NOMO-1 treated with dmso at 0.1 percent for 144 hours (cell line): ENCODE measurements around the gene N4BP2.
A peak's percentile ranks its signal among the peaks of the same experiment; 100 is the strongest.

Experiments used
- DNase-seq: peaks from one replicate; lab custom pipeline; 2025; ENCODE audit not compliant: unreplicated experiment; lab: John Stamatoyannopoulos, UW

The N4BP2 gene

DNA sequence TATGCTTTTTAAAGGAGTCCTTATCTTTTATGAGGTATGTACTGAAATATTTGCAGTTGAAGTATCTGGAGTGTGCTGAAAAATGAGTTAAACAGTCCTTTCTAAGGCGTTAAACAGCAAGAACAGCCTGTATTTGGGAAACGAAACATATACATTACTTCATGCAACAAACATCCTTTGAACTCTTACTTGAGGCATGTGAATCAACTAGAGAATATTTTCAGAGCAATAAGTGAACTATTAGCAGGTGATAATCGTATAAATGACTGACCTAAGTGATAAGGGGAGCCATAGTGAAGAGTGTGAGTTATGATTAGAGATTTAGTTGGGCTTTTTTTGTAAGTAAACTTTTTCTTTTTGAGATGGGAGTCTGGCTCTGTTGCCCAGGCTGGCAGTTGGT, 94.3 kb downstream of the N4BP2 start:
- DNase-seq: no peak

DNA sequence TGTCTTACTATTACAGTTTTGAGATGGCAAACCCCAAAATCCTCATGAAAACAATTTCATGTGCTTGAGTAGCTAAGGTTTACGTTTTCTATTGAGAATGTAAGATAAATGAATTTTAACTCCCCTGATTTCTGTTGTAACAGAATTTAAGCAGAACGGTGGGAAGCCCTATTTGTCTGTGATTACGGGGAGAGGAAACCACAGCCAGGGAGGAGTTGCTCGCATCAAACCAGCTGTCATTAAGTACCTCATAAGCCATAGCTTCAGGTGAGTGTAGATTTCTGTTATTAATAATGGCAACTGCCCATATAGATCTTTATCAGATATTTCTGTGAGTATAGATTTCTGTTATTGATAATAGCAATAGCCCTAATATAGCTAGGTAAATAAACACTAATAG, 96.0 kb downstream of the N4BP2 start:
- no peak for DNase-seq

DNA sequence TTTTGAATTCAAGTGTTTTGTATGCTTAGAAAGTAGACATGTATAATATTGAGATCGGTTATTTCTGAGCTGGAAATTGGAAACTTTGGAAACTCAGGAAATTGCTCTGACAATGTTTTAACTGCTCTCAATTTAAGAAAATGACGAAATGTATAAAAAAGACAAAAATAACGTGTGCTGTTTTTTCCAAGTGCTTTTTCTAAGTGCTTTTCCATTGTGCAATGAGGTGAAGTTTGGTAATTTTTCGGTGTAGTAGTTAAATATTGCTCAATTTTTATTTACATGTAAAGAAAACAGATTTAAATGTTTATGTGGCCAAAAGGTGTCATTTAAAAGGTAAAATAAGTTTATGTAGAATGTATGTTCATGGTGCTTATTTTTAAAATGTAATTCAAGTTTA, 100.8 kb downstream of the N4BP2 start:
- DNase-seq: peak; percentile 2

DNA sequence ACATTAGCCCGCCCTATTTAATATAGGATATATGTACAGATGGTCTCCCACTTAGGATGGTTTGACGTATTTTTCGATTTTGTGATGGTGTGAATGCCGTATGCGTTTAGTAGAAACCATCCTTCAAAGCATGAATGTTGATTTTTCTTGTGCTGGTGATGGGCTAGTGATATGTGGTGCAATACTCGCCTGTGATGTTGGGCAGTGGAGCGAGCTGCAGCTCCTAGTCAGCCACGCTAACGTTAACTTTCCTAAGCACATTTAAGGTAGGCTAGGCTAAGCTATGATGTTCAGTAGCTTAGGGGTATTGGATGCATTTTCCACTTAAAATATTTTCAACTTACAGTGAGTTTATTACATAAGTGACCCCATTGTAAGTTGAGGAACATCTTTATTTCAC, 103.6 kb downstream of the N4BP2 start:
- no peak for DNase-seq

DNA sequence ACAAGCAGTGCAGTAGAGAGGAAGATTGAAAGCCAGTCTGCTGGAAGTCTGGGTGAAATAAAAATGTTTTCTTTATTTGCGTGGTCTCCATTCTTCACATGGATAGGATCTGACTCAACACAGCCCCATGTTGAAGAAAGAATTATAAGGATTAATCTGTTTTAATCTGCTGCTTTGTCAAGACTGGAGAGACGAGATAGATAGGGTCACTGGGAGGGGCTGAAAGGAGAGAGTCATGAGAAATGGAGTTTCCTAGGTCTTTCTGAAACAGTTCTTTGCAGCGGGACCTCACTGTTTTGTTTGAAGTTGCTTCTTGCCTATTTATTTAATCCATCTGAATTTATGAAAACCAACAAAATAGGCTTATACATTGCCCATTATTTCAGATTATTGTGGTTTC, 107.8 kb downstream of the N4BP2 start:
- no peak for DNase-seq

DNA sequence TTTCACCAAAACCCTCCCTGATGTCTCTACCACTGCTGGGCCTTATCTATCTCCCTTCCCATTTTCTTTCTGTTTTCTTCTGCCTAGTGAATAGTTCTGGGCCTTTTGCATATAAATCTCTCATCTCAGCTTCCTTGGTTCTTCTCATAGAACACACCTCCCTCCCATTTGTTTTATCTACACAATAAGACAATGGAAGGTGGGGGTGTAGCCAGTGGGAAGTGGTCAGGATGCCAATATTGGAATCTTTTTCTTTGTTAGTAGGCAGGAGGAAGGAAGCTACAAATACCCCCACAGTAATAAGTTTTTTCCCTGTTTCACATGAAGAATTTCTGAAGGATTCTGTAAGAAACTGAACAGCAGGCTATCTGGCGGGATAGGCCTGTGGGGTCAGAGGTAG, 109.3 kb downstream of the N4BP2 start:
- no peak for DNase-seq

DNA sequence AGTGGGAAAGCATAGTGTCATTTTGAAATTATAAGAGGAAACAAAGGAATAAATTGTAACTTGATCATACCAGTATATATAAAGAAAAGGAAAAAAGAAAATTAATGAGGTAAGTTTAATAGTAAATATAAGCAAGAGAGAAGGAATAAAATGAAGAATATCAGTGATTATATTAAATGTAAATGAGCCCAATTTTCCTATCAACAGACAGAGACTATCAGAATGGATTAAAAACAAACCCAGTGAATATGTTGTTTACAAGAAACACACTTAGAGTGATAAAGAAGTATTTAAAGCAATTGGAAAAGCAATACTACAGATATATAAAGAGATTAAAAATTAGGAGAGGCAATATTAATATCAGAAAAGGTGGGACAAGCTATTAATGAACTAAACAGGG, 111.4 kb downstream of the N4BP2 start:
- DNase-seq: no peak

DNA sequence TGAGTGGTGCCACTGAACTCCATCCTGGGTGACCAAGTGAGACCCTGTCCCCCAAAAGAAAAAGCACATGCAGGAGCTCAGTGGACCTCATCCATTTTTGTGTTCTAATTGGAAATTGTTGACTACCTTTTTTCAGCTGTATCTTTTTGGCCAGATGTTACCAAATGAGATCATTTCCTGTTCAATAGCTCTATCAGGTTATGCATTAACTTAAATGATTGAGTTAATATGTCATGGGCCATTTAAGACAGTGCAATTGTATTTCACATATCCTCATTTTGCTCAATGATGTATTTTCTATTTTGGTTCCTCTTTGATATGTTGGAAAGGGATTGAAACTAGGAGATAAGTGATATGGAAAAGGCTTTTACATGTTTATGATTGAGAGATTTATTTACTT, 113.9 kb downstream of the N4BP2 start:
- DNase-seq: no peak

DNA sequence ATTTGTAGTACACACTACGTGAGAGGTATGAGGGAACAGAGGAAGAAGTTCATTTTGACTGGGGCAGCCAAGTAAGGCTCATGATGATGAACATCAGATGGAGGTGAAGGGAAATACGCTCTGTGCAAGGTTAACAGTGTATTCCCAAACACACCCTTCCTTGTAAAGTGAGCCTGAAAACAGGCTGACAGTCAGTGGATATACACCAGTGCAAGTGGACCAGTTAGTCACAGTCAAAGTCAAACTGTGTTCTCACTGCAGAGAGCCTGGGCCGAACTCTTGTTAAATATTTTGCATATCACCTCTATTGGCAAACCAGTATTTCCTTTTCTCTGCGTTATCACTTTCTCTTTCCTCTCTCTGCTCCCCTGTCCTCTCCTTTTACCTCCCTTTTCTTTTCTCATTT, 116.8 kb downstream of the N4BP2 start:
- DNase-seq: no peak

DNA sequence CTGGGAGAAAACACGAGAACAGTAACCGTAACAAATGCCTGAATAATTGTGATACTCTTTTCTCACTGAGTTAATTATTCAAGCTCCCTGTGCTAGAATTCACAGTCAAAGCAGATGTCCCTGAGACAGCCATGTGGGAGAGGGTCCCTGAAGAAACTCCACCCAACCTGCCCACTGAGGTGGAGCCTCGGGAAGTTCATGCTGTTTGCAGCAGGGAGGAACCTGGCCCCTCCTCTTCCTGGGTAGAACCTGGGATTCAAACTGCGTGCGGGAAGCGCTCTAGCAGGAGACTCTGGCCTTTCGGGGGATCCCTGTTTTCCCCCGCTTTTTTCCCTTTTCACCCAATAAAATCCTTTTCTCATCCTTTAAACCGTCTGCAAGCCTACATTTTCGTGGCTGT, 120.0 kb downstream of the N4BP2 start:
- DNase-seq: no peak

DNA sequence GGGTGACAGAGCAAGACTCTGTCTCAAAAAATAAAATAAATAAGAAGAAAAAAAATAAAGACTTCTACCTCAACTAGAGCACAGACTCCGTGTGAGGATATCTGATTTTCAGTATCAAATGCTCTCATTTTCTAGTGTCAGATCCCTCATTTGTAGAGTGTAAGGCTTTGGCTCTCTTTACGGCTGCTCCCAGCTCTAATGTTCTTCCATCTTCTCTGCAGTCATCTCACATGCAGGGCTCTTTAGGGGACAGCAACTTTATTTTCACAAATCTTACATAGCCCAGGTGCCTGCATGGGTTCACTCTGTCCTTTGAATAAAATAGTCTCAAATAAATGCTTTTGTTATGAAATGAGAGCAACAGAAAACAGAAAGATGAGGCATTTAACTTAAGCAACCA, 120.9 kb downstream of the N4BP2 start:
- DNase-seq: no peak

DNA sequence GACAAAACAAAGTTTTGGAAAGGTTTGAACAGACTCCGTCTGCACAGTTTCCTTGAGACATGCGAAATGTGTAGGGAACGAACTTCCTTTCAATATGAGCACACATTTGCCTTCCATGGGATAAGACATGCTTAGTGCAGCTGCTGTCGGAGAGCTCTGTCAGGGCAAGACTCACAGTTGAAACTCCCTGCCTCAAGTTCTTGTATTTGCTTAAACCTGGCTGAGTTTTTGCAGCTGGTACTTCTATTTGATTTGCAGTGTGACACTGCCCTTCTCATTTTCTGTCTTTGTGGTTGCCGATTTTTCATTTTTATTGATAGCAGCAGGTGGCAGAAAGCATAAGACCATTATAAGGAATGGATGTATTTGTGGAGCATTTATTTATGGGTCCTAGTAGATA, 122.0 kb downstream of the N4BP2 start:
- no peak for DNase-seq

DNA sequence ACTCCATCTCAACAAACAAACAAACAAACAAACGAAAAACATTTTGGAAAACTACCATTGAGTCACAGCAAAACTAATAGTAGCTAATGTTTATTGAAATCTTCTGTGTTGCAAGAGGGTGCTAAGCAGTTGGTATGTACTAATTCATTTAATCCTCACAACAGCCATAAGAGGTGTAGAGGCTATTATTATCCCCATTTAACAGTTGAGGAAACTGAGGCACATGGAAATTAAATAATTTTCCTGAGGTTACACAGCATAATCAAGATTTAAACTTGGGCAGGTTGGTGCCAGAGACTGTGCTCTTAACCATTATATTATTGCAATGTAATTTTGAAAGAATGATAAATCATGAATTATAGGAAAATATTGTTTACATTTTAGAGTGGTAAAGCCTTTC, 122.7 kb downstream of the N4BP2 start:
- DNase-seq: no peak

DNA sequence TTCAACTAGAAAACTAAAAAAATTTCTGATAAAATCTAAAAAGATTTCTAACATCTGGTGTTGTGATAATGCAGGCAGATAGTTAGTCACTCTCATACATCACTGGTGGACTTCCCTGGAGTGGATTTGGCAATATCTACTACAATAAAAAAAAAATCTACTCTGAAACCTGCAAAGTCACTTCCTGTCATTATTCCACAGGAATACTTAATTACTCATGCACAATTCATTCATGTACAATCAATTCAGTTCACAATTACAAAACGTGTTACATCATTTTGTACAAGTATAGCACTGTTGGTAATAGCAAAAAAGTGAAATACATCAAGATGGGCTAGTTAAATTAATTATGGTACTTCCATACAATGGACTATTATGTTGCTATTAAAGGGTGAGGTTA, 123.7 kb downstream of the N4BP2 start:
- peak; percentile 35 for DNase-seq

DNA sequence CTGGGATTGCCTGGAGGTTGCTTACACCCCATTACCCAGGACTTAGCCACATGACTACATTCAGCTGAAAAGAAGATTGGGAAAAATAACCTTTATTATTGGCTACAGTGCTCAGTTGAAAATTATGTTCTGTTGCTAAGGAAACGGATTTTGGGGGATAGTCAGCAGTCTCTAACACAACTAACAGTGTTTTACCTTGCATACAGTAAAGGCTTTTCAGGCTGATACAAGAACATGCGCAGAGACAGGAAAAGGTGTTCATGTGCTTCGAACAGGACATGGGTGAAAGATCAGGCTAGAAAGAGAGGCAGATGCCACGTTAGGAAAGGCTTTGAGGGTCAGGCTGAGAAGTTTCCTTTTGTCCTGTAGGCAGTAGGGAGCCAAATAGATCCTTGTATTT, 125.4 kb downstream of the N4BP2 start:
- no peak for DNase-seq

DNA sequence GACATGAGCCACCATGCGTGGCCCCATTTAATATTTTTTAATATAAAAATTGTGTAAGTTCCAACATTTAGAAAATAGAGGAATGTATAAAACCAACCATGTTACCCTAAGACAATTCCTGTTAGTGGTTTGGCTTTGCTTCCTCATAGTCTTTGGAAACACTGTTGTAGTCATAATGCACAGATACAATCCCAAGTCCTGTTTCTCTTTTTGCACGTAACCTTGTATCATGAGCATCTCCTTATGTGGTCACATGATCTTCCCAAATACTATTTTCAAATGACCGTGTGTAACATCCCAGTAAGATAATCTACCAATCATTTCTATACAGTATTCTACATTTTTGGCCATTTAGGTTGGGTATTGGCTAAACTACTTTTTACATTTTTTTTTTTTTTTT, 126.3 kb downstream of the N4BP2 start:
- DNase-seq: no peak

DNA sequence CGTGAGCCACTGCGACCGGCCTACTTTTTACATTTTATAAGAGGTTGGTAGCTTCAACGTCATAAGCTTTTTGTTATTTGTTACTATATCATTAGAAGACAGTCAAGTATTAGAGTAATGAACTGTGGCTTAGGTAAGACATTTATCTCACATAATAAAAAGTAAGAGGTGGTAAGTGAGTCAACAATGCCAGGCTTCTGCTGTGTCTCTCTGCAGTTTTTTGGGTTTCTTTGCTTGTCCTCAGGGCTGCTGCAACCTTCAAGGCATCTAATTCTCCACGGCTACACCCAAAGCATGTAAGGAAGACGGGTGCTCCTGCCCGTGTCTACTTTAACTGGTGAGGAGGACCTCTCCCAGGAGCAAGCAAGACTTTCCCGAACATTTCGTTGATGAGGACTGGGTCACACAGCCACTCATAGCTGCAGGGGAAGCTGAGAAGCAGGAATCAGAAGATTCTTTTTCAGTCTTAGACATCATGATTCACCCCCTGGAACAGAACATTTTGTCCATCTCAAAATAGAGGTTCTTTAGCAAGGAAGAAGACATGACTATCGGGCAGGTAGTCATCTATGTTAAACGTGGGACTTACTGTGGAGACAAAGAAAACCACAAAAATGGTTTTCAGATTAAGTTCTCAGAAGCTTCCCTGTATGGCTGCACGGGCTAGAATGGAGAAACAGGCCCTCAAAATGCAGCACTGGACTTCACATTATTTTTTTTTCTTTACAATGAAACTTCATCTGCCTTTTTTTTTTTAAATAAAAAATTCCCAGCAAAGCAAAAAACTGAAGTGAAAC, 127.2 kb downstream of the N4BP2 start:
- DNase-seq: no peak

DNA sequence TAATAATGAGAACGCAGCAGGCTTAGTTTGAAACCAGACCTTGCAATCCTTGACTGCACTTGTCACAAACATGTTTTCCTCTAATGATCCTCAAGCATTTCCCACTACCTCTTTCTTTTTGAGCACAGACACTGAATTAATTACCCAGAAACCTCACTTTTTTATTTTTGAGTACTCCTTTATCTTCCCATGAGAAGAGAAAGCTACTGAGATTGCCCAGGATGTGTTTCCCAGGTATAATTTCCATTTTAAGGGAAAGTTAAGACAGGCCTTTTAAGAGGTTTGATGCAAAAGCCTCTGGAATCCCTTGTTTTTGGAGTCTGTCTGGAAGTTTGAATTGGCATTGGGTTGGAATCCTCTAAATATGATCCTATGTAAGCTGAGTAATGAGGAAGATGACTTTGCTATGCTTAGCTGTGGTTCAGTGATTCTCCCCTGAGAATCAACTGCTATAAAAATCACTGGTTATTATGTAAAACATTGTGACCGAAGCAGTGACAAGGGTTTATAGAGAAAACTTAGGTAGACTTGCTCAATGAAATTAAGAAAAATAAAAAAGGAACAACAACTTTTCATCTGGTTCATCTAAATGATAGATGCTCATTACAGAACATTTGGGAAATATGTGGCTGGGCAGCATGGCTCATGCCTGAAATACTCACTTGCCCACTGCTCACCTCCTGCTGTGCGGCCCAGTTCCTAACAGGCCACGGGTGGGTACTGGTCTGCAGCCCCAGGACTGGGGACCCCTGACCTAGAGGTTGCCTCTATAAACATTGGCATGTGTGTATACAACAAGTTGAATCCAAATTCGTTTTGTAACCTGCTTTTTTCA, 129.4 kb downstream of the N4BP2 start:
- DNase-seq: peak; percentile 42

DNA sequence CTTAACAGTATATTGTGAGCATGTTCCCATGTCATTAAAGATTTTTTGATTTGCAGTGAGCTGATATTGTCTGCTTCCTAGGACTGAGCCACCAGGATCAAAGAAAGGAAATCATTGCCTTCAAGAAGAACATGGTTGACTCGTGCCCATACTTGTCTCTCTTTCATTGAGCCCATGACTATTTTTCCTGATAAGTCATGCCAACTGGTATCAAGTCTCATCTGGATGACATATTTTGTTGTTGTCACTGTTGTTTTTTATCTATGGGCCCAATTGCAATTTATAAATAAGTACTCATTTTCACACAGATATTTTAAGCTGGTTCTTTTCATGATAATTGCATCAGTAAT, 130.0 kb downstream of the N4BP2 start:
- DNase-seq: no peak

DNA sequence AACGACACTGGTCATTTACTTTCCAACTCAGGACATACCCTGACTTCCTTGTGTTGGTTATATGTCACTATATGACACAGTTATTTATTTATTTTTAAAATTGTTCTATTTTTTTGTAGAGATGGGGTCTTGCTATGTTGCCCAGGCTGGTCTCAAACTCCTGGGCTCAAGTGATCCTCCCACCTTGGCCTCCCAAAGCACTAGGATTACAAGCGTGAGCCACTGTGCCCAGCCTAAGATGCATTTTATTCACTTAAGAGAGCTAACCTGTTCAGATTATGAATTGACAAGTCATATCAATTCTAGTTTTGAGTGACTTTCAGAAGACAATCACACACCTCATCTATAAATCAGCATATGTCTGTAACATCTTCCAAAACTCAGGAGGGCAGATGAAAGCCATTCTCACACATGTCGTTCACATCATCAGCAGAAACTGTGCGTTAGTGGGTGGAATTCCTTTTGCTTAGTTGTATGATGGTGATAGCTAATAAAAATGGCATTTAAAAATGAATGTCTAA, 130.8 kb downstream of the N4BP2 start:
- no peak for DNase-seq

DNA sequence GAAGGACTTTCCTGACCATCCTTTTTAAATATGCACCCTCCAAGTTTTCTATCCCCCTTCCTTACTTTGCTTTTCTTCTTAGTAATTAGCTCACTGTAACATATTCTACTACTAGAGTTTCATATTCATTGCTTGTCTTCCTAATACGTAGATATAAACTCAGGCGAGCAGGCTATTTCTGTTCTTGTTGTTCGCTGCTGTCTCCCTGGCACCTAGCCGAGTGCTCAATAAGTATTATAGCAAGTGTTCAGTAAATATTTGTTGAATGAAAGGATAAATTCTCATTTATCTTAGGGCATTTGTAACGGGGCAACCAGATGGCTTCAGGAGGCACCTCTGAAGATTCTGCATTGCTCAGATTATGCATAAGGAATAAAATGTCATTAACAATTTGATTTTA, 133.4 kb downstream of the N4BP2 start:
- no peak for DNase-seq

DNA sequence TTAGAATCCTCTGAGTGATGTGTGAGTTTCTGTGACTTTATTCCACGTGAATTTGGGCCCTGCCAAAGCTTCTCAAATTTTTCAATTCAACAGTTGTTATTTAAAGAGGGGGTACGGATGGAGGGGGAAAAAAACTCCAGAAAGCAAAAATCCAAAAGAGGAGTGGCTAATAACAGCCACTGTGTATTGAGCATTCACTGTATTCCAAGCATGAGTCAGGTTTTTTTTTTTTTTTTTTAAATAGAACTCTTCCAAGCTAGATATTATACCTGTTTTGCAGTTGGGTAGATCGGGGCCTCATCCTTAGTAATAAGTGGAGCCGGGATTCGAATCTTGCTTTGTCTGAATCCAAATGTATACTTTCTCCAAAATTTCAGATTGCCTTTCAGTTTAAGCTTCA, 133.8 kb downstream of the N4BP2 start:
- DNase-seq: no peak
